ENCODE measurements around the gene VRK3. TPM values are rescaled to one million over a fixed set of nuclear protein-coding genes. Genes with fewer than 3 reads are reported as not detected.

VRK3 gene
- total RNA-seq, 1 donor = 28.5 TPM

DNA sequence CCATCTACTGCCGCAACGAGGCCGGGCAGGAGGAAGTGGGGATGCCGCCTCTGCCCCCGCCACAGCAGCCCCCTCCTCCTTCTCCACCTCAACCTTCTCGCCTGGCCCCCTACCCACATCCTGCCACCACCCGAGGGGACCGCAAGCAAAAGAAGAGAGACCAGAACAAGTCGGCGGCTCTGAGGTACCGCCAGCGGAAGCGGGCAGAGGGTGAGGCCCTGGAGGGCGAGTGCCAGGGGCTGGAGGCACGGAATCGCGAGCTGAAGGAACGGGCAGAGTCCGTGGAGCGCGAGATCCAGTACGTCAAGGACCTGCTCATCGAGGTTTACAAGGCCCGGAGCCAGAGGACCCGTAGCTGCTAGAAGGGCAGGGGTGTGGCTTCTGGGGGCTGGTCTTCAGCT lies 92.4 kb downstream of the VRK3 start:
- no peak for DNase-seq (ENCODE audit: low read depth)
- TF ChIP-seq, protein P1, sequence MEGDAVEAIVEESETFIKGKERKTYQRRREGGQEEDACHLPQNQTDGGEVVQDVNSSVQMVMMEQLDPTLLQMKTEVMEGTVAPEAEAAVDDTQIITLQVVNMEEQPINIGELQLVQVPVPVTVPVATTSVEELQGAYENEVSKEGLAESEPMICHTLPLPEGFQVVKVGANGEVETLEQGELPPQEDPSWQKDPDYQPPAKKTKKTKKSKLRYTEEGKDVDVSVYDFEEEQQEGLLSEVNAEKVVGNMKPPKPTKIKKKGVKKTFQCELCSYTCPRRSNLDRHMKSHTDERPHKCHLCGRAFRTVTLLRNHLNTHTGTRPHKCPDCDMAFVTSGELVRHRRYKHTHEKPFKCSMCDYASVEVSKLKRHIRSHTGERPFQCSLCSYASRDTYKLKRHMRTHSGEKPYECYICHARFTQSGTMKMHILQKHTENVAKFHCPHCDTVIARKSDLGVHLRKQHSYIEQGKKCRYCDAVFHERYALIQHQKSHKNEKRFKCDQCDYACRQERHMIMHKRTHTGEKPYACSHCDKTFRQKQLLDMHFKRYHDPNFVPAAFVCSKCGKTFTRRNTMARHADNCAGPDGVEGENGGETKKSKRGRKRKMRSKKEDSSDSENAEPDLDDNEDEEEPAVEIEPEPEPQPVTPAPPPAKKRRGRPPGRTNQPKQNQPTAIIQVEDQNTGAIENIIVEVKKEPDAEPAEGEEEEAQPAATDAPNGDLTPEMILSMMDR (IDR thresholded peaks at IDR 0.05; ENCODE audit: insufficient read depth, low read depth, low read length) = no peak
- no peak overlapping the region for H3K4me3 ChIP-seq (ENCODE audit: low read depth, low read length)

DNA sequence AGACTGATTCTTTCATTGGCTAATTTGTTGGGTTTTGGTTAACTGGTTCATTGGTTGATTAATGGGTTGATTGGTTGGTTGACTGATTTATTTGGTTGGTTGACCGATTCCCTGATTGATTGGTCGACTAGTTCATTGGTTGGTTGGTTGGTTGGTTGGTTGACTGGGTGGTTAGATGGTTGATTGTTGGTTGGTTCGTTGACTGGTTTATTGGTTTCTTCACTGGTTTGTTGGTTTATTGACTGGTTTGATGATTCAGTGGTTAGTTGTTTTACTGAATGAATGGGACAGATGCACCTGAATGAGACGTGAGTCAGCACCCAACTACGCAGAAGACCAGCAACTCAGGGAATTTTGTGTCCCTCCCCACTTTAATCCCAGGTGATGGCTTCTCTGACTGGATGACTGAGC lies 93.1 kb downstream of the VRK3 start:
- TF ChIP-seq, protein P1 (IDR thresholded peaks at IDR 0.05; ENCODE audit: insufficient read depth, low read depth, low read length) = no peak
- no peak for DNase-seq (ENCODE audit: low read depth)
- H3K4me3 ChIP-seq (ENCODE audit: low read depth, low read length) = no peak overlapping the region

DNA sequence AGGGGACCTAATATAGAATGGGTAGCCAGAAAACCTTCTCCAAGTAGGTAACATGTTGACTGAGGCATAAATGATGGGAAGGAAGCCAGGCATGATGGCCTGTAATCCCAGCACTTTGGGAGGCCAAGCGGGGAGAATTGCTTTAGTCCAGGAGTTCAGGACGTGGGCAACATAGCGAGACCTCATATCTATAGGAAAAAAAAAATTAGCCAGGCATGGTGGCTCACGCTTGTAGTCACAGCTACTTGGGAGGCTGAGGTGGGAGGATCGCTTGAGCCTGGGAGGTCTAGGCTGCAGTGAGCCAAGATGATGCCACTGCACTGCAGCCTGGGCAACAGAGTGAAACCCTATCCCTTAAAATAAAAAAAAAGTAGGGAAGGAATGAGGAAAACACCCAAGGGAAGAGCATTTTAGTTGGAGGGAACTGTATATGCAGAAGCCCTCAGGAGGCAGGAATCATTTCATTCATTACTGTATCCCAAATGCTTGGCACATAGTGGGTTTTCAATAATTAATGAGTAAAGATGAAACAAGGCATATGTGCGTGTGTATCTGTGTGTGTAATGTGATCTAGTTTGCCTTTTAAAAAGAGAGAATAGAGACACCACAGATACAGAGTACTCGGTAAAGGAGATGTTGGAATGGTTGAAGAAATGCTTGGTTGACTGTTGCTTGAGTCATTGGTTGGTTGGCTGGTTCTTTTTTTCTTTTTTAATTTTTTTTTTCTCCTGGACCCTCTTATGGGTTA lies 93.7 kb downstream of the VRK3 start:
- H3K4me3 ChIP-seq (ENCODE audit: low read depth, low read length) = no peak overlapping the region
- TF ChIP-seq, protein P1 (IDR thresholded peaks at IDR 0.05; ENCODE audit: insufficient read depth, low read depth, low read length) = no peak
- DNase-seq (ENCODE audit: low read depth) = no peak

DNA sequence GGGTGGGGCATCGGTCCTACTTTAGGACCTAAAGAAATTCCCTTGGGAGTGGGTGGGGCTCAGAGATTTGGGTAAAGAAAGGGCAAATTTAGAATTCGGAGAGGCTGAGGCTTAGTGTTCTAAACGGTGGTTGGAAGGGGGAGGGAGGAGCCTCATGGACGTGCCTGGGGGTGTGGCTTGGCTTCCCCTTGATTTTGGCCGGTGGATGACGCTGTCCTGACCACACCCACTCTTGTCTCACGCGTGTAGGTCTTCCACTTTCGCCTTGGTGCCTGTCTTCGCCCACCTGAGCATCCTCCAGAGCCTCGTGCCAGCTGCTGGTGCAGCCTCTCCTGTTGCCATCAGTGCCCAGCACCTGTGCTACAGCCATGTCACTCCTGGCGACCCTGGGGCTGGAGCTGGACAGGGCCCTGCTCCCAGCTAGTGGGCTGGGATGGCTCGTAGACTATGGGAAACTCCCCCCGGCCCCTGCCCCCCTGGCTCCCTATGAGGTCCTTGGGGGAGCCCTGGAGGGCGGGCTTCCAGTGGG lies 94.6 kb downstream of the VRK3 start:
- TF ChIP-seq, protein P1 (IDR thresholded peaks at IDR 0.05; ENCODE audit: insufficient read depth, low read depth, low read length) = no peak
- DNase-seq (ENCODE audit: low read depth) = no peak
- peak overlapping the region; percentile 95 for H3K4me3 ChIP-seq (ENCODE audit: low read depth, low read length)

DNA sequence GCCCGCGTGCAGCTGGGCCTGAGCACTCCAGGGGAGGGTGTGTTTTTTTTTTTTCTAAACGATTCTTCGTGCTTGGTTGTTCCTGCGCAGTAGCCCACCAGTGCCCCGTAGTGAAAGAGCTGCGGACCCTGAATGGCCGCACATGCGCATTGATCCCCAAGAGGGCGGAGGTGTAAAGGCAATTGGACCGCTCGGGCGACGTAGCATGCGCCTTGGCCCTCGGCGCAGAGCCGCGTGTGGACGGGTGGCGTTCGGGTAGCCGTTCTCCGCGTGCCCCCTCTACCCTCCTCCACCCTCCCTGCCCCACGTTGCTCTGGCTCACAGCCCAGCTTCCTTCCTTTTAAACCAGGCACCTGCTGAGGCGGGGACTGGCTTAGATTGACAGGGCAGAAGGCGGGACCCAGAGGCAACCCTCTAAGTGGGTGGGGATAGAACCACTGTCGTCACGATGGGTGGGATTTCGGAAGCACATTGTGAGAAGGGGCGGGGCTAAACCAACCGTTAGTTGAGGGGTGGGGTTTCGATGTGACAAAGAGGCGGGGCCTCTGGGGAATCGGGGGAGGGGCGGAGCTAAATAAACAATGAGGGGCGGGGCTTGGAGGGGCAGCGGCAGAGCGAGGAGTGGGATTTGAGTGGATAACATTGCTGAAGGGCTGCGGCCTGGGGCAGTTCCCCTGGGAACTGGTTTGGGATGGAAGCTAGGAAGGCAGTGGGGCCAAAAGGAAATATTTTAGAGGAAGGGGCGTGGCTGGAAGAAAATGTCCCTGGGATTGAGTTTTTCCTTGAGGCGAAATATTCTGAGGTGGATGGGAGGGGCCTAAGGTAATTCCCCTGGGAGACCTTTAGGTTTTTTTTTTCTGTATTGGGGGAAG lies 95.3 kb downstream of the VRK3 start:
- DNase-seq (ENCODE audit: low read depth) = peak; percentile 96
- peak overlapping the region; percentile 95 for H3K4me3 ChIP-seq (ENCODE audit: low read depth, low read length)
- TF ChIP-seq, protein P1 (IDR thresholded peaks at IDR 0.05; ENCODE audit: insufficient read depth, low read depth, low read length) = no peak

DNA sequence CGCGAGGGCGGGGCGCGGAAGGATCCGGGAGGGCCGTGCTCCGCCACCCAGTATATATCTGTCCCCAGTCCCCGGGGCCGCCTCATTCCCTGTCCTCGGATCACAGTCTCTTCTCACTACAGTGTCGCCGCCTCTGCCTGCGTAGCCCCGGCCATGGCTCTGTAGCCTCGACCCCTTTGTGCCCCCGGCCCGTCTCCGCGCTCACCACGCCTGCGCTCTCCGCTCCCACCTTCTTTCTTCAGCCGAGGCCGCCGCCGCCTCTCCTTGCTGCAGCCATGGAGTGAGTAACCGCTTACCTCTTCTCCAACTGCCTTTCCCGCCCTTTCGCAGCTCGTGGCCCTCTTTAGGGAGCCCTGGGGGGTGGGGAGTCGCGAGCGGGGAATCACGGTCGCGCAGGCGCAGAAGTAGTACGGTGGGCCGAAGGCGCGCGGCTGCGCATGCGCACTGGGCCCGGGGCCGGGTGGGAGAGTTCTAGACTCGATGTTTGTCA lies 96.0 kb downstream of the VRK3 start, which contains the start of the genes ATF5 and NUP62:
Gene ATF5 (plus strand): TSS at position 85 of the 490 bp plus-strand sequence. CDS start 1,646 bp downstream, outside the sequence.
Gene NUP62 (minus strand): TSS at position 384 of the 490 bp plus-strand sequence. CDS start 19,697 bp downstream, outside the sequence.
- TF ChIP-seq, protein P1 (IDR thresholded peaks at IDR 0.05; ENCODE audit: insufficient read depth, low read depth, low read length) = no peak
- DNase-seq (ENCODE audit: low read depth) = peak; percentile 79

More for the DNA sequence above, 96.0 kb downstream of the VRK3 start, which contains the start of the genes ATF5 and NUP62:
- peak within 1 kb of the TSS; percentile 95 for H3K4me3 ChIP-seq (ENCODE audit: low read depth, low read length)
